ENCODE results near the gene ARCN1.

Gene ARCN1

DNA sequence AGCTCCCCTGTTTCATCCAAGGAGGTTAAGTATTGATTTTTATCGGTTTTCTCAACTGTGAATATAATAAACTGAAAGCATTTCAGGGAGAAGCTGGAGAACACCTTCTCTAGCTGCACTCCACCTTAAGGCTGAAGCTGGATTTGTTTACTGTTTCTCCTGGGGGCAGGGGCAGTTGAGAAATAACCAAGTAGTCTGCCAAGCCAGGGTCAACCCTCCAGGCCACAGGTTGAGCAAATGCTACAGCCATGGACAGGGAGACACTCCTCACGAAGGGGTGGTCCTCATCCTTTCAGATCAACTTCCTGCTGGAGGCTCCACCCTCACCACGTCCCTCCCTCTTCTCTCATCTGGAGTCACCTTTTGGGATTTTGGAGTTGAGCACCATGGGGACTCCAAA is 45.1 kb upstream of the ARCN1 start, which contains the start of gene TTC36:
TTC36 (plus strand) TSS at position 366 of the 400 bp plus-strand sequence; CDS start at position 387, 21 bp downstream.
- Mint-ChIP-seq H3K9me3 (no peaks in the 10 kb centered on the region), H3K27me3 (ENCODE audit: low read depth) (peaks cover 4% of the 10 kb centered on the region), H3K36me3 (ENCODE audit: low read depth) (peaks cover 32% of the 10 kb centered on the region), H3K27ac (peak within 1 kb of the TSS in 2 of 3 experiments; percentile 14 to 23), H3K4me3 (peak within 1 kb of the TSS in 2 of 3 experiments; percentile 27 to 28), H3K4me1 (peaks cover 61% of the 10 kb centered on the region)
- TF ChIP-seq, protein P1, sequence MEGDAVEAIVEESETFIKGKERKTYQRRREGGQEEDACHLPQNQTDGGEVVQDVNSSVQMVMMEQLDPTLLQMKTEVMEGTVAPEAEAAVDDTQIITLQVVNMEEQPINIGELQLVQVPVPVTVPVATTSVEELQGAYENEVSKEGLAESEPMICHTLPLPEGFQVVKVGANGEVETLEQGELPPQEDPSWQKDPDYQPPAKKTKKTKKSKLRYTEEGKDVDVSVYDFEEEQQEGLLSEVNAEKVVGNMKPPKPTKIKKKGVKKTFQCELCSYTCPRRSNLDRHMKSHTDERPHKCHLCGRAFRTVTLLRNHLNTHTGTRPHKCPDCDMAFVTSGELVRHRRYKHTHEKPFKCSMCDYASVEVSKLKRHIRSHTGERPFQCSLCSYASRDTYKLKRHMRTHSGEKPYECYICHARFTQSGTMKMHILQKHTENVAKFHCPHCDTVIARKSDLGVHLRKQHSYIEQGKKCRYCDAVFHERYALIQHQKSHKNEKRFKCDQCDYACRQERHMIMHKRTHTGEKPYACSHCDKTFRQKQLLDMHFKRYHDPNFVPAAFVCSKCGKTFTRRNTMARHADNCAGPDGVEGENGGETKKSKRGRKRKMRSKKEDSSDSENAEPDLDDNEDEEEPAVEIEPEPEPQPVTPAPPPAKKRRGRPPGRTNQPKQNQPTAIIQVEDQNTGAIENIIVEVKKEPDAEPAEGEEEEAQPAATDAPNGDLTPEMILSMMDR (IDR thresholded peaks at IDR 0.05; ENCODE audit: unreplicated experiment in 3 of 3): no peak

DNA sequence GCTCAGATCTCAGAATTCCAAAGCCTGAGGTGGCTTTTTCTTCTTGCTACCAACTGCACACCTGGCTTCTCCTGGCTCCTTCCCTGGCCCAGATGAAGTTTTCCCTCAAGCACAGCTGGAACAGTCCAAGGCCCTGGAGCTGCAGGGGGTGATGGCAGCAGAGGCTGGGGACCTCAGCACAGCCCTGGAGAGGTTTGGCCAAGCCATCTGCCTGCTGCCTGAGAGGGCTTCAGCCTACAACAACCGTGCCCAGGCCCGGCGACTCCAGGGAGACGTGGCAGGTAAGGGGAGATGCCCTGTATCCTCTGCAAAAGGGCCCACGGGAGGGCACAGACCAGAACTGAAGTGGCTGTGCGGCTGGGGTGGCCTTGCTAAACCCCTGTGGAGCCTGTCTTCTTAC is 43.7 kb upstream of the ARCN1 start:
- no peaks in the 10 kb centered on the region for H3K9me3 Mint-ChIP-seq
- peaks cover 4% of the 10 kb centered on the region for H3K27me3 Mint-ChIP-seq (ENCODE audit: low read depth)
- H3K27ac Mint-ChIP-seq: no peak overlapping the region
- TF ChIP-seq, protein P1 (IDR thresholded peaks at IDR 0.05; ENCODE audit: unreplicated experiment in 3 of 3): no peak
- peaks cover 51% of the 10 kb centered on the region for H3K4me1 Mint-ChIP-seq
- H3K36me3 Mint-ChIP-seq (ENCODE audit: low read depth): peaks cover 21% of the 10 kb centered on the region
- H3K4me3 Mint-ChIP-seq: peak overlapping the region; percentile 90 to 98 (median 95)

DNA sequence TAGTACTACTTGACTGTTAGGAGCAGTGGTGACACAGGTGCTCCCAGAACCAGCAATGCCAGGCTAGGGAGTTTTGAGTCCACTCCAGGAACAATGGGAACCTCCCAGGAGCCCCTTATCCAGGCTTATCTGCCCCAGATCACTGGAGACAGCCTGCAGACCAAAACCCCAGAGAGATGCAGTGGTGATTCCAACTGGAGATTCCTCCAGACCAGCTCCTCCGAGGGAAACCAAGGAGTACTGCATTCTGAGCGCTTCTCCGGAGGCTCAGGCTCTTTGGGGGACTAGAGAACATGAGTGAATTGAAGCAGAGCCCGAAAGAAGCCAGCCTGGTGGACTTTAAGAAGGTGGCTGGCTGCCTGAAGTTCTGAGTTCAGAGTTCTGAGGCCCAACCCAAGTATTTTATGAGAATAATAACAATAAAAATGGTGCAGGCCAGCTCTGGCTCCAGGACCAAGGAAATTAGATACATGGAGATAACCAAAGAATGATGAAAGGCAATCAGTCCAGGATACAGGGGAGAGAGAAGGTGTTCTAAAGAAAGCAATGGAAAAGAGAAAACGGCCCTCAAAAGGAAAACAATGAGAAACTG is 42.5 kb upstream of the ARCN1 start:
- TF ChIP-seq, protein P1 (IDR thresholded peaks at IDR 0.05; ENCODE audit: unreplicated experiment in 3 of 3): no peak
- Mint-ChIP-seq H3K4me1 (peaks cover 40% of the 10 kb centered on the region), H3K27ac (peak overlapping the region; percentile 82 to 96 (median 83)), H3K36me3 (ENCODE audit: low read depth) (peaks cover 12% of the 10 kb centered on the region), H3K9me3 (no peaks in the 10 kb centered on the region), H3K27me3 (ENCODE audit: low read depth) (peaks cover 4% of the 10 kb centered on the region), H3K4me3 (peak overlapping the region; percentile 90 to 98 (median 95))

DNA sequence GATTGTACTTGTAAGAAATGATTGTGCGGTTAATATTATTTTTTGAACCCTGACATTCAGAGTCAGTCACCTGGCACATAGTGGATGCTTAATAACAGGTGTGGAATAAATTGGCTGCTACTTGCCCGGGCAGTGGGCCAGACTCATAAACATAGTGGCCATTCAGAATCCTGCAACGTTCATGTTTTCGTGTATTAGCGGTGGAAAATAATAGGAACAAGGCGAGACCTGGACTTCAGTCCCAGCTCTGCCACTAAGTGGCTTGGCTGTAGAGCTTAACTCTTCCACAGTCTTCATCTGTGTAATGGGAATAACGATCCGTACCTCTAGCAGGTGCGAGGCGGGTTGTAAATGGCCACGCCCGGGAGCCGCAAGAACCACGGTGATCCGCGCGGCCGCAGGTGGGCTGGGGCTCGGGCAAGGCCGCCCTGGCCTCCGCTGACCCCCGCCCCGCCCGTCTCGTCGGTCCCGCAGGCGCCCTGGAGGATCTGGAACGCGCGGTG is 42.0 kb upstream of the ARCN1 start:
- no peaks in the 10 kb centered on the region for H3K9me3 Mint-ChIP-seq
- peak overlapping the region; percentile 90 to 98 (median 95) for H3K4me3 Mint-ChIP-seq
- H3K36me3 Mint-ChIP-seq (ENCODE audit: low read depth): peaks cover 10% of the 10 kb centered on the region
- peak overlapping the region; percentile 82 to 96 (median 83) for H3K27ac Mint-ChIP-seq
- H3K4me1 Mint-ChIP-seq: peaks cover 35% of the 10 kb centered on the region
- H3K27me3 Mint-ChIP-seq (ENCODE audit: low read depth): peaks cover 4% of the 10 kb centered on the region
- TF ChIP-seq, protein P1 (IDR thresholded peaks at IDR 0.05; ENCODE audit: unreplicated experiment in 3 of 3): no peak

DNA sequence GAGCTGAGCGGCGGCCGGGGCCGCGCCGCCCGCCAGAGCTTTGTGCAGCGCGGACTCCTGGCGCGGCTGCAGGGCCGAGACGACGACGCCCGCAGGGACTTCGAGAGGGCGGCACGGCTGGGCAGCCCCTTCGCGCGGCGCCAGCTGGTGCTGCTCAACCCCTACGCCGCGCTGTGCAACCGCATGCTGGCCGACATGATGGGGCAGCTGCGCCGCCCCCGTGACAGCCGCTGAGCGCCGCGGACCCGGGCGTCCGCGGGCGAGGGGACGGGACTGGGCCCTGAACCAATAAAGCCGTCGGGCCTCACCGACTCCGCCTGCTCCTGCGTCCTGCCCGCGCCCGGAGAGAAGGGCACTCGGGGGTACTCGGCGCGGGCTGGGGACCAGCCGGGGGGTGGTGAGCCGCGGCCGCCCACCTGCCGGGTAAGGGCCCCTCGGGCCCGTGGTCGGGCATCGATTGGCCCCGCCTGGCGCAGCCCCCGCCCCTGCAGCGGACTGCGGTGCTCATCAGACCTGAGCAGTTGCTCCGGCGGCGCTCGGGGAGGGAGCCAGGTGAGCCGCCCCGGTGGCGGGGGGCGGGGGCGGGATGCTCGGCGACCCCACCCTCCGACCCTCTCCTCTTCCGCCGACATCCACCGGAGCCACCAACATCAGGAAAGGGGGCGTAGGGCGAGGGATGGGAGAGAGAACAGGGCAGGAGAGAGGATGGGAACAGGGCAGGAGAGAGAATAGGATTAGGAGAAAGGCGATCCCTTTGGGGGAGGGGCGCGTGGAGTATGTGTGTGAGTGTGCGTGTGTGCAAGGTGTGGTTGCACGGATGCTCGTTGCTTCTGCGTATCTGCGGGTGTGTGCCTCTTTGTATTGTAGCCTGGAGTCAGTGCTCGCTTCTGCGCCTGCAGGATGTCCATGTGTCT is 41.3 kb upstream of the ARCN1 start, which contains the start of gene TMEM25:
TMEM25 (plus strand) TSS at position 510 of the 914 bp plus-strand sequence. CDS start 610 bp downstream, outside the sequence.
- Mint-ChIP-seq H3K4me3 (peak within 1 kb of the TSS; percentile 95 to 99 (median 98)), H3K36me3 (ENCODE audit: low read depth) (peaks cover 15% of the 10 kb centered on the region), H3K27ac (peak within 1 kb of the TSS; percentile 94 to 98 (median 97)), H3K4me1 (peaks cover 35% of the 10 kb centered on the region), H3K27me3 (ENCODE audit: low read depth) (peaks cover 4% of the 10 kb centered on the region), H3K9me3 (no peaks in the 10 kb centered on the region)
- TF ChIP-seq, protein P1 (IDR thresholded peaks at IDR 0.05; ENCODE audit: unreplicated experiment in 3 of 3): no peak

Measured in nephron (organoid).